A549 (cell line): ENCODE measurements around the gene MYO10. TPM values are rescaled to one million over a fixed set of nuclear protein-coding genes. Genes with fewer than 3 reads are reported as not detected.

Source experiments
- ATAC-seq, 2 experiments: fragments of 200-7000 bp in 1 of 2; fragments of >200 bp in 1 of 2; cut with Nextera tagmentation in 1 of 2; cut with Tn5 transposase in 1 of 2; 3 replicates each; pipeline versions ENCODE4 v1.8.0 to v1.9.1; 2018 to 2020; ENCODE audit warnings: mild to moderate bottlenecking in 1 of 2, moderate library complexity in 1 of 2
- CTCF ChIA-PET: fragments of 300-600 bp; sonication (Branson Sonifier 250); formaldehyde crosslinking; extraction: SDS; loops from one replicate; lab custom pipeline; 2021; ENCODE audit warnings: antibody characterized with exemption, inconsistent platforms; lab: Yijun Ruan, JAX
- POLR2A ChIA-PET: fragments of 350-600 bp; formaldehyde crosslinking; extraction: SDS; loops from one replicate; lab custom pipeline; 2021; ENCODE audit warnings: antibody characterized with exemption, inconsistent platforms; lab: Yijun Ruan, JAX
- DNase-seq, 2 experiments: peaks; one replicate each; pipeline versions ENCODE4 v3.0.0 to v3.0.0-alpha.2; 2011 to 2016; ENCODE audit warnings: low read depth in 1 of 2, low spot score in 1 of 2
- FAIRE-seq: peaks from 2 replicates; lab custom pipeline; 2011; peaks lifted over from hg19 to GRCh38; lab: Jason Lieb, UNC
- H3K27ac ChIP-seq, 2 experiments: fragments of >200 bp; sonication (Bioruptor Twin); formaldehyde crosslinking; 3 replicates each; pipeline ENCODE4 v1.5.1; 2016 to 2017
- H3K4me1 ChIP-seq: fragments of >200 bp; sonication (Bioruptor Twin); formaldehyde crosslinking; 3 replicates; pipeline ENCODE4 v1.6.1; 2016
- H3K4me2 ChIP-seq: fragments of >200 bp; sonication (Bioruptor Twin); formaldehyde crosslinking; 3 replicates; pipeline ENCODE4 v1.6.1; 2016
- H3K4me3 ChIP-seq: fragments of >200 bp; sonication (Bioruptor Twin); formaldehyde crosslinking; 3 replicates; pipeline ENCODE4 v1.5.1; 2016
- H3K9me3 ChIP-seq: fragments of >200 bp; sonication (Bioruptor Twin); formaldehyde crosslinking; 3 replicates; pipeline ENCODE4 v1.6.1; 2016
- ATOH8 ChIP-seq: fragments of 250-450 bp; sonication (Bioruptor Pico); IDR thresholded peaks from 2 replicates; pipeline ENCODE4 v1.5.0; 2020; ENCODE audit warnings: low read depth, mild to moderate bottlenecking, moderate library complexity
- BHLHE40 ChIP-seq: IDR thresholded peaks from 2 replicates; pipeline ENCODE4 v1.6.1; 2012; ENCODE audit warnings: low read depth, low read length, inconsistent platforms
- CBX8 ChIP-seq: fragments of 200-600 bp; sonication (generic); IDR thresholded peaks from 2 replicates; pipeline ENCODE4 v1.6.1; 2016
- CHD2 ChIP-seq: fragments of 150-350 bp; IDR thresholded peaks from 2 replicates; pipeline ENCODE4 v1.6.1; 2014; ENCODE audit warnings: low read length; ENCODE audit not compliant: partially characterized antibody
- CHD4 ChIP-seq: fragments of 200-600 bp; sonication (generic); IDR thresholded peaks from 2 replicates; pipeline ENCODE4 v1.6.1; 2016; ENCODE audit warnings: antibody characterized with exemption, mild to moderate bottlenecking, borderline replicate concordance
- CTCF ChIP-seq: fragments of >200 bp; sonication (Bioruptor Twin); formaldehyde crosslinking; IDR thresholded peaks from 3 replicates; pipeline ENCODE4 v1.5.1; 2016
- EHF ChIP-seq: fragments of 250-450 bp; sonication (Bioruptor Pico); IDR thresholded peaks from 2 replicates; pipeline ENCODE4 v1.5.0; 2020; ENCODE audit warnings: mild to moderate bottlenecking
- FOXS1 ChIP-seq: fragments of 250-450 bp; sonication (Bioruptor Pico); IDR thresholded peaks from 2 replicates; pipeline ENCODE4 v1.5.0; 2020; ENCODE audit warnings: mild to moderate bottlenecking, moderate library complexity
- HES2 ChIP-seq: fragments of >200 bp; sonication (Bioruptor Twin); formaldehyde crosslinking; IDR thresholded peaks from 2 replicates; pipeline ENCODE4 v1.6.1; 2016
- HEYL ChIP-seq: fragments of 250-450 bp; sonication (Bioruptor Pico); IDR thresholded peaks from 2 replicates; pipeline ENCODE4 v1.8.0; 2021; ENCODE audit warnings: mild to moderate bottlenecking, moderate library complexity
- HMGXB4 ChIP-seq: fragments of 250-450 bp; sonication (Bioruptor Pico); IDR thresholded peaks from 2 replicates; pipeline ENCODE4 v1.5.0; 2021; ENCODE audit warnings: mild to moderate bottlenecking, moderate library complexity, borderline replicate concordance
- KDM1A ChIP-seq: fragments of 200-600 bp; sonication (generic); IDR thresholded peaks from 2 replicates; pipeline ENCODE4 v1.6.1; 2016; ENCODE audit warnings: low read depth, mild to moderate bottlenecking
- NFE2L2 ChIP-seq: fragments of 150-350 bp; conservative IDR thresholded peaks from 2 replicates; pipeline ENCODE4 v1.6.1; 2014; ENCODE audit warnings: low read length
- POLR2A ChIP-seq: IDR thresholded peaks from 2 replicates; pipeline ENCODE4 v1.6.1; 2012; ENCODE audit warnings: mild to moderate bottlenecking, low read length
- RAD21 ChIP-seq, 2 experiments: fragments of >200 bp in 1 of 2; sonication (Bioruptor Twin) in 1 of 2; formaldehyde crosslinking in 1 of 2; IDR thresholded peaks in 1 of 2; conservative IDR thresholded peaks in 1 of 2; 2 replicates in 1 of 2; 3 replicates in 1 of 2; pipeline ENCODE4 v1.6.1; 2012 to 2018; ENCODE audit warnings: inconsistent platforms in 1 of 2
- RARB ChIP-seq: fragments of 250-450 bp; sonication (Bioruptor Pico); IDR thresholded peaks from 2 replicates; pipeline ENCODE4 v1.8.0; 2021; ENCODE audit warnings: mild to moderate bottlenecking, moderate library complexity
- RFX5 ChIP-seq: fragments of 450-650 bp; IDR thresholded peaks from 2 replicates; pipeline ENCODE4 v1.7.1; 2014; ENCODE audit warnings: antibody characterized with exemption, mild to moderate bottlenecking, moderate library complexity
- RNF2 ChIP-seq: fragments of 200-600 bp; sonication (generic); IDR thresholded peaks from 2 replicates; pipeline ENCODE4 v1.6.1; 2016; ENCODE audit warnings: low read depth, mild to moderate bottlenecking, antibody characterized with exemption, moderate library complexity, borderline replicate concordance
- ZFP36 ChIP-seq: fragments of 450-650 bp; IDR thresholded peaks from 2 replicates; pipeline ENCODE4 v1.6.1; 2014; ENCODE audit warnings: borderline replicate concordance; ENCODE audit not compliant: partially characterized antibody
- ZNF302 ChIP-seq: fragments of 250-450 bp; sonication (Bioruptor Pico); IDR thresholded peaks from 2 replicates; pipeline ENCODE4 v1.9.0; 2021; ENCODE audit warnings: inconsistent platforms, mild to moderate bottlenecking, moderate library complexity
- WGBS: methylation state at CpG from one replicate; pipeline ENCODE4 v1.1.6; 2017; ENCODE audit errors: missing lambda C conversion rate; 5-methylcytosine and 5-hydroxymethylcytosine counted together
- polyA plus RNA-seq, 4 experiments: library from polyadenylated mRNA; depleted of rRNA in 3 of 4; stranded (reverse); fragments of >200 nt; fragmentation: RNase III in 1 of 4; extraction: RNeasy Plus Mini Kit Qiagen cat#74134 plus additional on column Dnase treatment in 1 of 4; gene quantifications; 2 replicates in 3 of 4; 3 replicates in 1 of 4; pipeline ENCODE4 v1.2.3, GENCODE V29; 2011 to 2017

MYO10 gene
- polyA plus RNA-seq, 2 of the 4 experiments (the other 2 are of a cell fraction), result 68.0 to 68.5 TPM

- TF ChIP-seq HMGXB4 (no peak), POLR2A (no peak), CHD2 (no peak), ATOH8 (CRISPR knock-in tag) (no peak), ZFP36 (no peak), NFE2L2 (no peak)
These were observed 10.6 kb upstream of the MYO10 start (continued) for GRCh38 chr5:16946725-16947124.

GRCh38 chr5:16944816-16945562 is 8.9 kb upstream of the MYO10 start:
- Histone ChIP-seq H3K4me3 (no peak overlapping the region), H3K4me2 (no peak overlapping the region), H3K27ac (no peak overlapping the region), H3K9me3 (peaks cover 18% of the 10 kb centered on the region), H3K4me1 (no peaks in the 10 kb centered on the region)
- no peak for TF ChIP-seq BHLHE40
- TF ChIP-seq RNF2, result no peak
- no peak for TF ChIP-seq HES2
- TF ChIP-seq RAD21 (conservative IDR thresholded peaks at IDR 0.05 in 1 of 2, IDR thresholded peaks at IDR 0.05 in 1 of 2), result no peak
- TF ChIP-seq EHF, result no peak
- no peak for TF ChIP-seq ZNF302
- no peak for TF ChIP-seq CTCF
- TF ChIP-seq CHD4, result no peak
- TF ChIP-seq KDM1A, result no peak
- TF ChIP-seq RFX5, result no peak
- no peak for TF ChIP-seq POLR2A
- TF ChIP-seq CHD2, result no peak
- TF ChIP-seq CBX8, result no peak
- no peak for TF ChIP-seq RARB
- TF ChIP-seq NFE2L2, result no peak
- TF ChIP-seq FOXS1 (CRISPR knock-in tag), result no peak
- no peak for TF ChIP-seq HEYL (CRISPR knock-in tag)
- DNase-seq (no peak), FAIRE-seq (no peak), ATAC-seq (no peak)
- CTCF ChIA-PET, result interaction anchor here (1.0 to 2.6 kb wide), 4 partner anchors 8 to 245 kb away, joined by 3 to 7 read pairs (median 4); partner anchors contain the start of gene MYO10
- 51% methylated on average over 6 of the region's 6 CpGs for WGBS
- POLR2A ChIA-PET, result no interaction called here
